Measurements from ENCODE around the gene ABCA9.
"Not testable (repeated sequence)": the region's sequence is repeated elsewhere in the genome, so short reads cannot be mapped to it uniquely, and the experiment has no call there.

DNA sequence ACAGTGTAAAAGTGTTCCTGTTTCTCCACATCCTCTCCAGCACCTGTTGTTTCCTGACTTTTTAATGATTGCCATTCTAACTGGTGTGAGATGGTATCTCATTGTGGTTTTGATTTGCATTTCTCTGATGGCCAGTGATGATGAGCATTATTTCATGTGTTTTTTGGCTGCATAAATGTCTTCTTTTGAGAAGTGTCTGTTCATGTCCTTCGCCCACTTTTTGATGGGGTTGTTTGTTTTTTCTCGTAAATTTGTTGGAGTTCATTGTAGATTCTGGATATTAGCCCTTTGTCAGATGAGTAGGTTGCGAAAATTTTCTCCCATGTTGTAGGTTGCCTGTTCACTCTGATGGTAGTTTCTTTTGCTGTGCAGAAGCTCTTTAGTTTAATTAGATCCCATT lies 61.0 kb downstream of the ABCA9 start:
- TF ChIP-seq, protein P1, sequence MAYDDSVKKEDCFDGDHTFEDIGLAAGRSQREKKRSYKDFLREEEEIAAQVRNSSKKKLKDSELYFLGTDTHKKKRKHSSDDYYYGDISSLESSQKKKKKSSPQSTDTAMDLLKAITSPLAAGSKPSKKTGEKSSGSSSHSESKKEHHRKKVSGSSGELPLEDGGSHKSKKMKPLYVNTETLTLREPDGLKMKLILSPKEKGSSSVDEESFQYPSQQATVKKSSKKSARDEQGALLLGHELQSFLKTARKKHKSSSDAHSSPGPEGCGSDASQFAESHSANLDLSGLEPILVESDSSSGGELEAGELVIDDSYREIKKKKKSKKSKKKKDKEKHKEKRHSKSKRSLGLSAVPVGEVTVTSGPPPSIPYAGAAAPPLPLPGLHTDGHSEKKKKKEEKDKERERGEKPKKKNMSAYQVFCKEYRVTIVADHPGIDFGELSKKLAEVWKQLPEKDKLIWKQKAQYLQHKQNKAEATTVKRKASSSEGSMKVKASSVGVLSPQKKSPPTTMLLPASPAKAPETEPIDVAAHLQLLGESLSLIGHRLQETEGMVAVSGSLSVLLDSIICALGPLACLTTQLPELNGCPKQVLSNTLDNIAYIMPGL (CRISPR knock-in tag; IDR thresholded peaks at IDR 0.05; ENCODE audit: borderline replicate concordance in 1 of 2, low read depth in 1 of 2), result not testable (repeated sequence)
- TF ChIP-seq ZNF337 (CRISPR knock-in tag; IDR thresholded peaks at IDR 0.05; ENCODE audit: borderline replicate concordance, low read depth); NKX3-1 (CRISPR knock-in tag; IDR thresholded peaks at IDR 0.05); SRY (CRISPR knock-in tag; IDR thresholded peaks at IDR 0.05); KLF9 (CRISPR knock-in tag; IDR thresholded peaks at IDR 0.05; ENCODE audit: low read depth): not testable (repeated sequence)
